Stimulated activated CD4-positive, alpha-beta T cell treated with anti-CD3 and anti-CD28 coated beads, Interleukin-15, amount 100 ng/mL, for 24 hours (primary cell): ENCODE results near the gene UBXN10.
"Not testable (repeated sequence)": the region's sequence is repeated elsewhere in the genome, so short reads cannot be mapped to it uniquely, and the experiment has no call there.

Experiments
- DNase-seq: peaks from one replicate; pipeline ENCODE4 v3.0.0-alpha.2; 2020

The UBXN10 gene

GRCh38 chr1:20210736-20211460 is 25.0 kb downstream of the UBXN10 start:
- DNase-seq: no peak

DNA sequence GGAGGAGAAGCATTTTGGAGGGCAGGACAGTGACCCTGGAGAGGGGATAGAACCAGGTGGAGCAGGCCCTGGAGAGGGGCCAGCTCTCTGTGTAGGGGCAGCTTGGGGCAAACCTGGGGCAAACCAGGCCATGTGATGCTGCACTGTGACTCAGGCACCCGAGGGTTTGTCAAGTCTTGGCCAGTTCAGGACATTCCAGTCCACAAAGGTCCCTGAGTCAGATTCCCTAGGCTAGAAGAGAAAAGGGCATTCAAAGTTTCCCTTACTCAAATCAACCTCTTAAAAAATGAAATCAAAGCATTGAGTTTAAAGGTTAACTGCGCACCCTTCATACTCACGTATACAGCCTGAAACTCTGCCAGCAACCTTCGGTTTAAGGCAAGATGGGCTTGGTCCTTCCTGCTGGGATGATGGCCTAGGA is 25.6 kb downstream of the UBXN10 start:
- no peak for DNase-seq

DNA sequence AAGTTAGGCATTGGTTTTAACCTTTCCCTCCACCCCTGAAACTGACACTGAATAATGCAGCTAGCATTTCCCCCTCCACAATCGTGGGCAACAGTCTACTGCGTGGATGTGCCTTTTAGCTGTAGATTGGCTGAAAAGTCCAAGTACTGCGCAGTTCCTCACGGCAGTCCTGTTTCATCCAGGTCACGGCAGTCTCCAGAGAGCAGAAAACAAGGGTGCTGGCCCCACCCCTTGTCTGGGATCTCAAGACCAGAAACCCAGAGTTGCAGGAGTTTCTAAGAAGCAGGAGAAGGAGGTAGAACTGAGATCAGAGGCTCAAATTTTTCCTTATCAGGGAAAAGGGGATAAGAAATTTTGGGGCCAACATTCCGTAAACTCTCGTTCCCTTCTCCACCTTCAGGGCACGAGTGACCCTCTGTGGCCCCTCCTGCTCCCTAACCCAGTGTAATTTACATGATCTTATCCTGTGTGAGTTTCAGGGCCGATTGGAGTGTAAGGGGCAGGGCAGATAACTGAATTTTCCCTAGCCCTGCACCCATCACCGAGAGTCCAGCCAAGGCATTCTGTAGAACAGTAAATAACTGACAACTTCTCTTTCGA is 26.3 kb downstream of the UBXN10 start:
- no peak for DNase-seq

- peak; percentile 65 for DNase-seq
These were observed 26.9 kb downstream of the UBXN10 start for GRCh38 chr1:20212685-20213331.

- no peak for DNase-seq
These were observed 29.8 kb downstream of the UBXN10 start for GRCh38 chr1:20215716-20216115.

DNA sequence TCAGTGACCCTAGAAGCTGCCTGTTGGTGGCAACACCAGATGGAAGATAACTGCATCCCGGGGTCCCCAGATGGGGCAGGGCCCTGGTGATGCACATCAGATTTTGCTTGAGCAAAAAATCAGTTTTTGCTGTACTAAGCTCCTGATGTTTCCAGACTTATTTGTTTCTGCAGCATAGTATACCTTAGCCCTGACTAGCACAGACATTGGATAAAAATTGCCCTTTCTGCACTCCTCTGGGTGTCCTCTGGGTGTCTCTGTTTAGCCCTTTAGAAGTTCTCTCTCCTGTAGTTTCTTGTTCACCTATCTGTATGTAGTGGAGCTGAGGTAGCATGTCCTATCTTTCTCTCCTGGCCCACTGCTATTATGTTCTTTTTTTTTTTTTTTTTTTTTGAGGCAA is 30.7 kb downstream of the UBXN10 start:
- DNase-seq: peak; percentile 13

- not testable (repeated sequence) for DNase-seq
These were observed 33.2 kb downstream of the UBXN10 start for GRCh38 chr1:20219053-20219452.

- DNase-seq: no peak
These were observed 34.1 kb downstream of the UBXN10 start for GRCh38 chr1:20220036-20220435.

DNA sequence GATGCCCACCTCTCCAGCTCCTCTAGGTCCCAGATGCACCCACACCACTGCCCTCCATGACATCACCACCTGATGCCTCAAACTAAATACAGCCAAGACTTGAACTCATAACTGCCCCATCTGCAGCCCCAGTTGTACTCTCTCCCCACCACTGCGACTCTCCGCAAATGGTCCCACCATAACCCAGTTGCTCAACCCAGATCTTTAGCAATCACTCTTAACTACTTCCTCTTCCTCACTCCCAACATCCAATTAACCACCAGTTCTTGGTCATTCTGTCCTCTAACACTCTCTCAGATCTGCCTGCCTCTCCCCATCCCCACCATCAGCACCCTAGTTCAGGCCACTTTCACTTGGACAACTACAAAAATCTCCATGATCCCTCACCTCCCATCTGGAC is 37.2 kb downstream of the UBXN10 start:
- no peak for DNase-seq

DNA sequence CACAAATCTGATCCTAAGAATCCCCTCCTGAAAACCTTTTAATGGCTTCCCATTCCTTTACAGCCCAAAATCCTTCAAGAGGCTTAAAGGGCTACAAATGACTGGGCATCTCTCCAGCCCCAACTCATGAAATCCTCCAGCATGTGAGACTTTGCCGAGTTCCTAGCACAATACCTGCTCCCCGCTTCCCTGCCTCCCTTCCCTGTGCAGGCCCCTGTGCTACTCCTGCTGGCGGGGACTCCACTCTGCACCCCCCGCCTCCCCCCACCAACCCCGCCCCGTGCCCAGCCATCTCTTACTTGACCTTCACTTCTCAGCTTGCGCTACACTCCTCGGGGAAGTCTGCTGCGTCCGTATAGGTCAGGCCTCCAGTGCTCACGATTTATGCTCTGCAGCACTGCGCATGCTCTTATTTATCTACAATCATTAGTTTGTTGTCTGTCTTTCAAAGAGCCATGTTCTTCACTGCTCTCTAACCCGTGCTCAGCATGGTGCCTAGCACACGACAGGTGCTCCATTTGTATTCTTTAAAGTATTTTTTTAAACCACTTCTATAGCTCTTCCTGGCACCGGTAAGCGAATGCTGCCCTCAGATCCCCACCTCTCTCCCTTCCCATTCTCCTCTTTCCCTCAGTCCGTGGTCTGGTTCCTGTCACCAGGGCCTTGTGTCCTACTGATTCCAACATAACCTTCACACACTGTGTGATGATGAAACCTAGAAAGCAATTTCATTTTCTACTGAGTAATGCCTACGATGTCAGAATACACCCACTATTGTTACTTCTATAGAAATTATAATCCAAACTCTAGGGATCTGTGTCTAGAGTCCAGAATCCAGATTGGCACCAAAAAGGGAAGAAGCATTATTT is 37.9 kb downstream of the UBXN10 start:
- DNase-seq: no peak

DNA sequence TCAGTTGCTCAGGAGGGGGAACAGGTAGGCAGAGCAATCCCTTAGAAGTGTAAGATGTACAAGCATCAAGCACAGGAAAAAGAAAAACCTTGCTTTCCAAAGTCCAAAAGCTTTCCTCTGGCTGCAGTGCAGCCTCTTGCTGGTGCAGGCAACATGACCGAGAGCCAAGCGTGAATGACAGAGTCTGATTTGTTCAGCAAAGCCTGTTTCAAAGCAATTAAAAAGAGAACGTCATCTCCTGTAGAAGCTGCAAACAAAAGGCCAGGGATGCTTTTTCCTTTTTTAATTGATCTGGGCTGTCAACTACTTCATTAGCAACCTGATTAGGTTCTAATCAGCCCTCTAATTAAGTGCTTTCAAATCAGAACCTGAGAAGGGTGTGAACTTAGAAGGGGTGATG is 38.6 kb downstream of the UBXN10 start:
- DNase-seq: no peak

DNA sequence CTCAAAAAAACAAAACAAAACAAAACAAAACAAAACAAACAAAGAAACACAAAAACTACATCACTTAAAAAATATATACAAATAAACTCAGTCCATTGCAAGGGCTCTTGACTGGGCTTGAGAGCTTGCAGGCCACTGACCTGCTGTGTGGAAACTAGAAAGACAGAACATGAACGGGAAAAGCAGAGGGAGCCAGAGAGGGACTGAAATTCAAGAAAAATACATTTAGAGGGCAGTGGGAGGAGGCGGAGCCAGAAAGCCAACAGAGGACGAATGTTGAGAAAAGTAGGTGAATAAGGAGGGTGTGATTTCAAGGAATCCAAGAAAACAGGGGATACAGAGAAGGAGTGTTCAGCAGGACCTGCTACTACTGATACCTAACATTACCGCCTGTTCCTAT is 41.8 kb downstream of the UBXN10 start:
- DNase-seq: no peak

DNA sequence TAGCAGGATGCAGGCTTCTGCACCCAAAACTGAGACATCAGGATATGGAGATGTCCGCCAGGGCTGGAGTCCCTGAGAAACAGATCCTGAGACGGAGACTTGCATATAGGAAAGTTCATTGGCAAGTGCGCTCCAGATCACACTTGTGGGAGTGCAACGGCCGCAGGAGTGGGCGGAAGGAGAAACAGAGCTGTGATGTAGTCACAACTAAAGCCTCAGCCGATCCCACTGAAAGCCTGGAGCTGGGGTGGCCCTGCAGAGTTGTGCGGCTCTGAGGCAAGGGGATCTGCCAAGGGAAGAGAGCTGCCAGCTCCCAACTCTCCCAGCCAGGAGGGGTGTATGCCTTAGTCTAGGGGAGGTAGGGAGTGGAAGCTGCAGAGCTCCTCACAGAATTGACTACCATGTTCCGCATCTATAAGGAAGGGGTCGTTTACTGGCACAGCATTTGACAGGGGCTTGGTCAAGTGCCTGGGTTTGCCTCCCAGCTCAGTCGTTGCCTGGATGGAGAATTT is 42.5 kb downstream of the UBXN10 start:
- no peak for DNase-seq

DNA sequence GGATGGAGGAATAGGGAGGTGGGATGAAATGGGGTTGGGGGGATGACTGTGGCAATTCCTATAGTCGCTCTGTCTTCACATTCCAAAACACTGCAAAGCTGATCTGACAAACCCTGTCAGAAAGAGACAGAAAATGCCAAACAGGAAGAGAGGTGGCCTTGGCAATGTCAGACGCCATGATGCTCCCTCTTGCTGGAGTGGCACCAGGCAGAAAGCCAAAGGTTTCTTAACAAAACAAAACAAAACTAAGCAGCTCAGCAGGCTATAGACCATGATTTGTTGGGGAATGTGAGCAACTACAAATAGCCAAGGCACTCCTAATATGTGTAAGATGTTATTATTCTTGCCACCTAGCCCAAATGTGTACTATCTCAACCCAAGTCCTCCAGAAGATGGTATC is 43.3 kb downstream of the UBXN10 start:
- no peak for DNase-seq

- DNase-seq: not testable (repeated sequence)
These were observed 46.7 kb downstream of the UBXN10 start for GRCh38 chr1:20232564-20232963.

GRCh38 chr1:20233394-20233793 is 47.5 kb downstream of the UBXN10 start:
- DNase-seq: no peak

DNA sequence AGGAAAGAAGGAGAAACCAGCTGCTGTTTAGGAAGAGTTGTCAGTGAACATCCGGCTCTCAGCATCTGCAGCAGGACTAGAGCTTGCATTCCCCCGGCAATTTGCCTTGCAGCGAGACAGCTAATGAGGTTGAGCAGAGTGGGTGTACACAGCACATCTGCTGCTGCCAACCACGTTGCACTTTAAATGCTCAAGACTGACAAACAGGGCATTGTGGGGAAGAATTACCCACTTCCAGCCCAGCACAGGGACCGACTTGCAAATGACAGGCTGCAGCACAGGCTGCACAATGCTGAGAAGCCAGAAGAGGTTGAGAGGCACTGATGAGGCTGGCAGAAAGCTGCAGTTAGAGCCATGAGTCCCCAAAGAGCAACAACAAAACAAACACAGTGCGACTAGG is 48.0 kb downstream of the UBXN10 start:
- DNase-seq: no peak

DNA sequence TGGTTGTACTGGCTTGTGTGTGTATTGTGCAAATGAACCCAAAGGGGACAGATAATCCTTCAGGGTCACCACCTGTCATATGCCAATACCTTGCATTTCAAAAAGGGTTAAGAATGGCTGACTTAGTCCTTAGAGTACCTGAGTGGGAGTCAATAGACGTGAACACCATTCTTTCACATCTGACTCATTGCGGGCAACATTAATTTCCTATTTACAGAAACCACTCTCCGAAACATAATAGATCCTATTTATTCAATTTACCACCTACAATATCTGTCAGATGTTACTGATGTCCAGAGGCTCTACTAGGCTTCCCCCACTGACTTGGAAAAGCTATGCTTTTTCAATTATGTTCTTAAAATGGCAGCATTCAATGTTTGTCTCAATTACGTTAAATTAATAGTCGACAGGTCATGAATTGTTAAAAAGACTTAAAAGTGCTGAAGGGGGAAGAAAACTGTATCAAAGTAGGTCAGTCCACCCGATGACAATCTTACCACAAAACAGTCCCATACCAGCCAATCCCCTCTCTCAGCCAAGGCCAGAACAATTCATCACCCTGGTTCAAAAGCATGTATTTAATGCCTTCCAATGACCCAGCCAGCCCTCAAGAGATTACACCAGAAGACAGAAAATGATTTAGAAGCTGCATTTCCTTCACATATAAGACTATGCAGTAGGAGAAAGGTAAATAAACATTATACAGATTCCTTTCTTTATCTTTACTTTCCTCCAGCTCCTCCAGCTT is 49.1 kb downstream of the UBXN10 start:
- DNase-seq: no peak

DNA sequence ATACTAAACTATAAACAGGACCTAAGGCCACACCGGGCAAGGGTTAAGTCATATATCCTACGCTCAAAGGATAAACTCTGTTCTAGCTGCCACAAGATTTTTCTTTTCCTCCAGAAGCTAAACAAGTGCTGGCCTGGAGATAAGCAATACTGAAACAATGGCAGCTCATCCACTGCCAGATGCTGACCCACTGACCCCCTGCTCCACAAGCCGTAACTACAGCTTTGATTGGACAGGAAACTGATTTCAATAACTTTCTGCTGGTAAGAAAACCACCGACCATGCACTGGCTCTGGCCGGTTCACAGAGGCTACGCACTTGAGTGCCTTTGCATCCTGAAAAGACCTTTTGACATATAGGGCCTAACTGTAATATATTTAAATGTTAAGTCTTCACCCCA is 51.8 kb downstream of the UBXN10 start:
- DNase-seq: no peak

DNA sequence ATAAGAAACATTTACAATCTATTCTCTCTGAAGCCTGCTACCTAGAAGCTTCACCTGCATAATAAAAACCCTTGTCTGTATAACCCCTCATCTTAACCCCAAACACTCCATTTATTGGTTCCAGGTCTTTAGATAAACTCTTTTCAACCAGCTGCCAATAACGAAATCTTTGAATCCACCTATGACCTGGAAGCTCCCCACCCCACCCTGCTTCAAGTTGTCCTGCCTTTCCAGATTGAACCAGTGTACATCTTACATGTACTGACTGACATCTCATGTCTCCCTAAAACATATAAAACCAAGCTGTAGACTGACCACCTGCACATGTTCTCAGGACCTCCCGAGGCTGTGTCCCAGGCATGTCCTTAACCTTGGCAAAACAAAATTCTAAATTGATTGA is 54.1 kb downstream of the UBXN10 start:
- no peak for DNase-seq

DNA sequence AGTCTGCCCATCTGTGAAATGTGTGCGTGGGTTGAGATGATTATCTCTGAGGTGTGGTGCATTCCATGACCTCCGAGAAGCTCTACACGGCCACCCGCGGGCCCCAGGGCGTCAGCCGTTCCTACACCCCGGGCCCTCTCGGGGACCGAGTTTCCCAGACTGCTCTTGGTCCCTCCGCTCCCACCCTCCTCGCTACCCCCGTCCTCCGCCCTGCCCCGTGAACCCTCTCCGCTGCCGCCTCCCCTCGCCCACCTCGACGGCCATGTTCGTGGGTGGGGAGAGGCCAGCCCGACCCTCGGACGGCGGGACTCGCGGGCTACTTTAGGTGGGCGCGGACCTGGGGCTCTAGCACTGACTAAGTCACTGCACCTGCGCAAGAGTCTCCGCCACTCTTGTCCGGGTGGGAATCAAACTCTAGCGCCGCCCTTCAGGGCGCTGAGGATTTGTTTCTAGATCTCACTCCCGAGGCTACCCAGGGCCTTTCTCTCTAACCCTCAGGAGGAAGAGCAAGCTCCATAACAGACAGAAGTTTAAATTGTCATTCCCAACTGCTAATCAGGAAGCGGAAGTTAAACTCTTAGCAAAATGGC is 57.1 kb downstream of the UBXN10 start:
- no peak for DNase-seq
